GM19043 (cell line): ENCODE measurements around the gene MCM9.
A peak's percentile ranks its signal among the peaks of the same experiment; 100 is the strongest.

Experiments
- ATAC-seq: cut with Tn5 transposase; IDR thresholded peaks from one replicate; pipeline ENCODE4 v1.9.1; 2021; ENCODE audit warnings: low read depth; ENCODE audit not compliant: unreplicated experiment

Gene MCM9

GRCh38 chr6:118894425-118895260, 40.3 kb downstream of the MCM9 start:
- peak; percentile 28 for ATAC-seq

GRCh38 chr6:118893807-118894424, 41.0 kb downstream of the MCM9 start, which contains the start of gene ASF1A:
Gene ASF1A, plus strand, starts transcription at chr6:118894152. Its CDS starts 262 bp downstream, at chr6:118894414.
- peak; percentile 63 for ATAC-seq

- ATAC-seq, result peak; percentile 11
These were observed 41.7 kb downstream of the MCM9 start for GRCh38 chr6:118893064-118893806.

GRCh38 chr6:118892355-118892991, 42.5 kb downstream of the MCM9 start:
- no peak for ATAC-seq

GRCh38 chr6:118890997-118891790, 43.8 kb downstream of the MCM9 start:
- ATAC-seq, result peak; percentile 21

- no peak for ATAC-seq
These were observed 45.8 kb downstream of the MCM9 start for GRCh38 chr6:118889163-118889562.

- ATAC-seq, result no peak
These were observed 48.3 kb downstream of the MCM9 start for GRCh38 chr6:118886641-118887040.

GRCh38 chr6:118882314-118882905, 52.5 kb downstream of the MCM9 start:
- no peak for ATAC-seq

- ATAC-seq, result peak; percentile 93
These were observed 53.3 kb downstream of the MCM9 start for GRCh38 chr6:118881440-118882313.

- ATAC-seq, result no peak
These were observed 57.2 kb downstream of the MCM9 start for GRCh38 chr6:118877806-118878205.

GRCh38 chr6:118876814-118877213, 58.1 kb downstream of the MCM9 start:
- ATAC-seq, result no peak

GRCh38 chr6:118876198-118876597, 58.8 kb downstream of the MCM9 start:
- no peak for ATAC-seq

GRCh38 chr6:118875672-118876071, 59.3 kb downstream of the MCM9 start:
- ATAC-seq, result no peak

- ATAC-seq, result no peak
These were observed 61.7 kb downstream of the MCM9 start for GRCh38 chr6:118873239-118873638.

- ATAC-seq, result no peak
These were observed 62.2 kb downstream of the MCM9 start for GRCh38 chr6:118872726-118873125.

- ATAC-seq, result no peak
These were observed 62.6 kb downstream of the MCM9 start for GRCh38 chr6:118872318-118872717.

- ATAC-seq, result no peak
These were observed 63.6 kb downstream of the MCM9 start for GRCh38 chr6:118871331-118871730.

- no peak for ATAC-seq
These were observed 64.9 kb downstream of the MCM9 start for GRCh38 chr6:118869894-118870589.
